GM19240 (cell line): Measurements from ENCODE around the gene EZH2.

Source experiments
- DNase-seq: peaks from one replicate; pipeline ENCODE4 v3.0.0; 2011; ENCODE audit warnings: low spot score; ENCODE audit not compliant: insufficient read length

Gene EZH2

GRCh38 chr7:148884049-148884298, at the start of gene EZH2:
Gene EZH2, minus strand, starts transcription at chr7:148884291. Its CDS starts 36,993 bp downstream, at chr7:148847298.
- no peak for DNase-seq

GRCh38 chr7:148931470-148931869, 47.4 kb upstream of the EZH2 start:
- DNase-seq, result no peak

- no peak for DNase-seq
Measured at GRCh38 chr7:148930335-148930734, 46.2 kb upstream of the EZH2 start.

- DNase-seq, result no peak
Measured at GRCh38 chr7:148929176-148929575, 45.1 kb upstream of the EZH2 start.

- no peak for DNase-seq
Measured at GRCh38 chr7:148927123-148928045, 43.3 kb upstream of the EZH2 start.

- no peak for DNase-seq
Measured at GRCh38 chr7:148925836-148926235, 41.7 kb upstream of the EZH2 start.

- DNase-seq, result no peak
Measured at GRCh38 chr7:148924011-148924410, 39.9 kb upstream of the EZH2 start.

GRCh38 chr7:148921806-148922205, 37.7 kb upstream of the EZH2 start:
- DNase-seq, result no peak

- DNase-seq, result no peak
Measured at GRCh38 chr7:148921189-148921588, 37.1 kb upstream of the EZH2 start.

GRCh38 chr7:148919859-148920258, 35.8 kb upstream of the EZH2 start:
- no peak for DNase-seq

- no peak for DNase-seq
Measured at GRCh38 chr7:148918058-148918596, 34.0 kb upstream of the EZH2 start.

- DNase-seq, result no peak
Measured at GRCh38 chr7:148916186-148916585, 32.1 kb upstream of the EZH2 start.

GRCh38 chr7:148915211-148915610, 31.1 kb upstream of the EZH2 start:
- DNase-seq, result no peak

- DNase-seq, result no peak
Measured at GRCh38 chr7:148914208-148914777, 30.2 kb upstream of the EZH2 start.

- DNase-seq, result no peak
Measured at GRCh38 chr7:148912758-148913541, 28.9 kb upstream of the EZH2 start.

- no peak for DNase-seq
Measured at GRCh38 chr7:148912151-148912550, 28.1 kb upstream of the EZH2 start.

- no peak for DNase-seq
Measured at GRCh38 chr7:148911626-148912025, 27.5 kb upstream of the EZH2 start.

- no peak for DNase-seq
Measured at GRCh38 chr7:148909568-148909967, 25.5 kb upstream of the EZH2 start.

- no peak for DNase-seq
Measured at GRCh38 chr7:148906707-148907498, 22.8 kb upstream of the EZH2 start.

GRCh38 chr7:148905093-148905666, 21.1 kb upstream of the EZH2 start:
- DNase-seq, result no peak

GRCh38 chr7:148903504-148903903, 19.4 kb upstream of the EZH2 start:
- DNase-seq, result no peak
